ENCODE data around the gene TCAF2. TPM values are rescaled to one million over a fixed set of nuclear protein-coding genes. Genes with fewer than 3 reads are reported as not detected.

TCAF2 gene
- polyA plus RNA-seq, 4 donors: 1.0 to 3.6 (median 3.2) TPM

Other genes starting within 250 kb of the TCAF2 start
- 100 to 1,000 TPM in 2 of 4 donors, 10 to 100 TPM in 2; 80.4 to 137 (median 93.0) TPM for gene ZYX, start 239.6 kb upstream of the TCAF2 start, polyA plus RNA-seq (ENCODE audit: insufficient read length in 4 of 4)
- gene EPHA1, start 212.1 kb upstream of the TCAF2 start, polyA plus RNA-seq (ENCODE audit: insufficient read length in 4 of 4): 10 to 100 TPM in 3 of 4 donors, 1 to 10 TPM in 1; 4.1 to 23.5 (median 18.4) TPM
- gene TAS2R60, start 177.5 kb upstream of the TCAF2 start, polyA plus RNA-seq (ENCODE audit: insufficient read length in 4 of 4): not detected
- not detected for gene TAS2R41, start 143.1 kb upstream of the TCAF2 start, polyA plus RNA-seq (ENCODE audit: insufficient read length in 4 of 4)
- 1 to 10 TPM in 1 of 4 donors, under 1 TPM in 3; 0.07 to 2.3 (median 0.33) TPM for gene CTAGE15, start 49.2 kb upstream of the TCAF2 start, polyA plus RNA-seq (ENCODE audit: insufficient read length in 4 of 4)
- gene CTAGE6, start 136.7 kb downstream of the TCAF2 start, polyA plus RNA-seq (ENCODE audit: insufficient read length in 4 of 4): not detected